OCI-LY3 (cell line): ENCODE measurements around the gene NBPF6.
"Not testable (repeated sequence)": the region's sequence is repeated elsewhere in the genome, so short reads cannot be mapped to it uniquely, and the experiment has no call there.

ENCODE experiments used
- EZH2phosphoT487 ChIP-seq: fragments of 200-600 bp; shearing (Covaris generic); IDR thresholded peaks from 2 replicates; pipeline ENCODE4 v1.6.1; 2018; ENCODE audit warnings: antibody characterized with exemption, mixed run types, low read depth
- TF ChIP-seq, protein P1 (sequence below): fragments of 200-600, 300-600 bp; sonication (generic); IDR thresholded peaks from 2 replicates; pipeline ENCODE4 v1.5.1; 2014; ENCODE audit warnings: antibody characterized with exemption, low read length, low read depth

DNA sequence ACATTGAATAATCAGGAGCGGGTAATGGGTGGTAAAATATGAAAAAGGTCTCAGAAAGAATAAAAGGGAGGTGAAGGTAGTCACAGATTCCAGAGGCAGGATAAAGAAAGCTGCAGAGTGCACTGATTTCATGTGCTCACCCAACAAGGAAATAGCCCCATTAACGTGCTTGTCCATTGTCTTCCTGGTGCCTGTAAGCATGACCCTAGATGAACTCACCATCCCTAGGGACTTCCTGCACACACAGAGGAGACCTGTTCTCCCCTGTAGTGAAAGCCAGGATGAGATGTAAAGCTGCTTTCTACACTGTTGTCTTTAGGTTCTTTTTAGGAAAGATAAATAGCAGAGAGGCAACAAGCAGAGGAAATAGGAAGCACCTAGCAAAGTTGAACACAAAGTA, 4.4 kb downstream of the NBPF6 start:
- TF ChIP-seq, protein P1, sequence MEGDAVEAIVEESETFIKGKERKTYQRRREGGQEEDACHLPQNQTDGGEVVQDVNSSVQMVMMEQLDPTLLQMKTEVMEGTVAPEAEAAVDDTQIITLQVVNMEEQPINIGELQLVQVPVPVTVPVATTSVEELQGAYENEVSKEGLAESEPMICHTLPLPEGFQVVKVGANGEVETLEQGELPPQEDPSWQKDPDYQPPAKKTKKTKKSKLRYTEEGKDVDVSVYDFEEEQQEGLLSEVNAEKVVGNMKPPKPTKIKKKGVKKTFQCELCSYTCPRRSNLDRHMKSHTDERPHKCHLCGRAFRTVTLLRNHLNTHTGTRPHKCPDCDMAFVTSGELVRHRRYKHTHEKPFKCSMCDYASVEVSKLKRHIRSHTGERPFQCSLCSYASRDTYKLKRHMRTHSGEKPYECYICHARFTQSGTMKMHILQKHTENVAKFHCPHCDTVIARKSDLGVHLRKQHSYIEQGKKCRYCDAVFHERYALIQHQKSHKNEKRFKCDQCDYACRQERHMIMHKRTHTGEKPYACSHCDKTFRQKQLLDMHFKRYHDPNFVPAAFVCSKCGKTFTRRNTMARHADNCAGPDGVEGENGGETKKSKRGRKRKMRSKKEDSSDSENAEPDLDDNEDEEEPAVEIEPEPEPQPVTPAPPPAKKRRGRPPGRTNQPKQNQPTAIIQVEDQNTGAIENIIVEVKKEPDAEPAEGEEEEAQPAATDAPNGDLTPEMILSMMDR, result not testable (repeated sequence)
- not testable (repeated sequence) for TF ChIP-seq EZH2phosphoT487
